HepG2 (cell line): ENCODE measurements around the gene UCHL3. TPM values are rescaled to one million over a fixed set of nuclear protein-coding genes. Genes with fewer than 3 reads are reported as not detected.

Source experiments
- ARHGAP35 ChIP-seq: sonication (generic); formaldehyde crosslinking; IDR thresholded peaks from 2 replicates; pipeline ENCODE4 v1.9.0; 2022; ENCODE audit warnings: mild to moderate bottlenecking, inconsistent platforms, moderate library complexity, missing genetic modification reagents, borderline replicate concordance
- BRCA1 ChIP-seq: sonication (generic); formaldehyde crosslinking; IDR thresholded peaks from 2 replicates; pipeline ENCODE4 v1.4.0; 2020; ENCODE audit warnings: missing genetic modification reagents
- CBX5 ChIP-seq: sonication (generic); formaldehyde crosslinking; IDR thresholded peaks from 2 replicates; pipeline ENCODE4 v1.4.0; 2020; ENCODE audit warnings: missing genetic modification reagents, borderline replicate concordance
- HOXA7 ChIP-seq: sonication (generic); formaldehyde crosslinking; IDR thresholded peaks from 2 replicates; pipeline ENCODE4 v1.8.1; 2022; ENCODE audit warnings: mild to moderate bottlenecking, missing genetic modification reagents, moderate library complexity
- KLF11 ChIP-seq: IDR thresholded peaks from 2 replicates; pipeline ENCODE4 v1.6.1; 2016; ENCODE audit warnings: missing compliant biosample characterization
- NR1H2 ChIP-seq: sonication (generic); formaldehyde crosslinking; IDR thresholded peaks from 2 replicates; pipeline ENCODE4 v1.8.1; 2022; ENCODE audit warnings: low read depth, missing genetic modification reagents, borderline replicate concordance
- SP140L ChIP-seq: sonication (generic); formaldehyde crosslinking; IDR thresholded peaks from 2 replicates; pipeline ENCODE4 v1.4.0; 2020; ENCODE audit warnings: missing genetic modification reagents, borderline replicate concordance
- TAF15 ChIP-seq: fragments of 200-400 bp; formaldehyde crosslinking; IDR thresholded peaks from one replicate; pipeline ENCODE4 v1.6.1; 2018; ENCODE audit warnings: mild to moderate bottlenecking, low read depth, low read length; ENCODE audit not compliant: poor library complexity, severe bottlenecking
- THYN1 ChIP-seq: sonication (generic); formaldehyde crosslinking; IDR thresholded peaks from 2 replicates; pipeline ENCODE4 v1.8.1; 2023; ENCODE audit warnings: low read depth, mild to moderate bottlenecking, moderate library complexity, missing genetic modification reagents, borderline replicate concordance
- ZFY ChIP-seq: sonication (generic); formaldehyde crosslinking; IDR thresholded peaks from 2 replicates; pipeline ENCODE4 v1.4.0; 2020; ENCODE audit warnings: missing genetic modification reagents
- ZNF121 ChIP-seq: sonication (generic); formaldehyde crosslinking; IDR thresholded peaks from 2 replicates; pipeline ENCODE4 v1.5.0; 2020; ENCODE audit warnings: mild to moderate bottlenecking, missing genetic modification reagents
- ZNF737 ChIP-seq: sonication (generic); formaldehyde crosslinking; IDR thresholded peaks from 2 replicates; pipeline ENCODE4 v1.5.0; 2020; ENCODE audit warnings: missing genetic modification reagents, mild to moderate bottlenecking, borderline replicate concordance
- ZNF747 ChIP-seq: sonication (generic); formaldehyde crosslinking; IDR thresholded peaks from 2 replicates; pipeline ENCODE4 v1.8.1; 2023; ENCODE audit warnings: missing genetic modification reagents, mild to moderate bottlenecking, borderline replicate concordance
- polyA plus RNA-seq, 8 experiments: library from polyadenylated mRNA; depleted of rRNA in 3 of 8; stranded (reverse) in 7 of 8; unstranded in 1 of 8; fragments of >200 nt; fragmentation: Illumina TruSeq in 4 of 8; extraction: Trizol in 4 of 8; gene quantifications; 2 replicates each; pipeline versions ENCODE4 v1.2.1 to v1.2.3, GENCODE V29; 2011 to 2016; ENCODE audit warnings: low read depth in 4 of 8, missing spikeins in 1 of 8, mixed read lengths in 1 of 8; ENCODE audit not compliant: insufficient read depth in 1 of 8
- total RNA-seq, 5 experiments: library from RNA; depleted of rRNA; stranded (reverse); fragments of >200 nt; fragmentation: Illumina TruSeq; extraction: Trizol; gene quantifications; 2 replicates each; pipeline ENCODE4 v1.2.3, GENCODE V29; 2016; ENCODE audit warnings: low read depth in 1 of 5
- TF ChIP-seq, protein P1 (sequence below): sonication (generic); formaldehyde crosslinking; IDR thresholded peaks from 2 replicates; pipeline ENCODE4 v1.4.0; 2020; ENCODE audit warnings: mild to moderate bottlenecking, missing genetic modification reagents
- TF ChIP-seq, protein P2 (sequence below): sonication (generic); formaldehyde crosslinking; IDR thresholded peaks from 2 replicates; pipeline ENCODE4 v1.4.0; 2020; ENCODE audit warnings: mild to moderate bottlenecking, missing genetic modification reagents, borderline replicate concordance

Gene UCHL3
- total and polyA plus RNA-seq, 2 of the 13 experiments (the other 11 are each of a cell fraction or from before 2014, with no cell fraction given): 36.2 to 93.3 TPM

DNA sequence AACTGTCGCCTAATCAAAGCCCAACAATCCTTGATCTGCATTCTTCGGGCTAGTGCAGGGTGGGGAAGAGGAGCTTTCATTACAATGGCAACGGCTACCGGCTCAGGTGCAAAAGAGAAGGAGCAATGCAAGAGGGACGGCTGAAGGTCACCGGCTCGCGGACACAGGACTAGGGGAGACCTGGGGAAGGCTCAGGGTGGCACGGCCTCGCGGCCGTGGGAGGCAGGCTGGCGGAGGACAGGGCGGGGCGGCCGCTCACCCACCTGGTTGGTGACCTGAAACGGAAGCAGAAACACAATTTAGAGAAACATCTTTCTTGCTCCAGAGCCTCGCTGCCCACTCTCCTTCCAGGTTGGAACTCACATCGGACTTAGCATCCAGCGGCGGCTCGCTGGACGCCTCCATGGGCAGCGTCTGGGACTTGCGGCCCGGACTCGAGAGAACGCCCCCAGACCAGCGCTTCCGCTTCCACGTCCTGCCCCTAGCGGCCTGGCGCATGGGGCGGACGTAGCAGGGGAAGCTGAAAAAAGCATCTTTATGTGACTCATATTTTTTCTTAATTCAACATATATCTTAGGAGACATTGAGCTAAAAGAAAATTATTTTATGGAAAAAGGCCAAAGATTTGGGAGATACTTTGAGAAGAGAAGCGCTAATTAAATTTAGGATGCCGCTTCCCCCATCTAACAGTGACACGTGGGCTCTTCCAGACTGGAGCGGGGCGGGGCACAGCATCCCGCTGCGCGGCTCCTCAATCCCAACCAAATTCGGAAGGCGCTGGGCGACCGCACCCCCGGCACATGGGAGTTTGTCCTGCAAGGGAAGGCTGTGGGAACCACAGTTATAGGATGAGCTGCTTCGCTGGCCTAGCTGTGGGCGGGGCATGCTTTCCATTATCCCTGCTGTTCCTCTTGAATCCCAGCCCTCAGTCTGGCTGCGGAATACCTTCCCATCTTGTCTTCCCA, 11.9 kb upstream of the UCHL3 start, which contains the start of gene COMMD6 (continued):
- TF ChIP-seq, protein P1, sequence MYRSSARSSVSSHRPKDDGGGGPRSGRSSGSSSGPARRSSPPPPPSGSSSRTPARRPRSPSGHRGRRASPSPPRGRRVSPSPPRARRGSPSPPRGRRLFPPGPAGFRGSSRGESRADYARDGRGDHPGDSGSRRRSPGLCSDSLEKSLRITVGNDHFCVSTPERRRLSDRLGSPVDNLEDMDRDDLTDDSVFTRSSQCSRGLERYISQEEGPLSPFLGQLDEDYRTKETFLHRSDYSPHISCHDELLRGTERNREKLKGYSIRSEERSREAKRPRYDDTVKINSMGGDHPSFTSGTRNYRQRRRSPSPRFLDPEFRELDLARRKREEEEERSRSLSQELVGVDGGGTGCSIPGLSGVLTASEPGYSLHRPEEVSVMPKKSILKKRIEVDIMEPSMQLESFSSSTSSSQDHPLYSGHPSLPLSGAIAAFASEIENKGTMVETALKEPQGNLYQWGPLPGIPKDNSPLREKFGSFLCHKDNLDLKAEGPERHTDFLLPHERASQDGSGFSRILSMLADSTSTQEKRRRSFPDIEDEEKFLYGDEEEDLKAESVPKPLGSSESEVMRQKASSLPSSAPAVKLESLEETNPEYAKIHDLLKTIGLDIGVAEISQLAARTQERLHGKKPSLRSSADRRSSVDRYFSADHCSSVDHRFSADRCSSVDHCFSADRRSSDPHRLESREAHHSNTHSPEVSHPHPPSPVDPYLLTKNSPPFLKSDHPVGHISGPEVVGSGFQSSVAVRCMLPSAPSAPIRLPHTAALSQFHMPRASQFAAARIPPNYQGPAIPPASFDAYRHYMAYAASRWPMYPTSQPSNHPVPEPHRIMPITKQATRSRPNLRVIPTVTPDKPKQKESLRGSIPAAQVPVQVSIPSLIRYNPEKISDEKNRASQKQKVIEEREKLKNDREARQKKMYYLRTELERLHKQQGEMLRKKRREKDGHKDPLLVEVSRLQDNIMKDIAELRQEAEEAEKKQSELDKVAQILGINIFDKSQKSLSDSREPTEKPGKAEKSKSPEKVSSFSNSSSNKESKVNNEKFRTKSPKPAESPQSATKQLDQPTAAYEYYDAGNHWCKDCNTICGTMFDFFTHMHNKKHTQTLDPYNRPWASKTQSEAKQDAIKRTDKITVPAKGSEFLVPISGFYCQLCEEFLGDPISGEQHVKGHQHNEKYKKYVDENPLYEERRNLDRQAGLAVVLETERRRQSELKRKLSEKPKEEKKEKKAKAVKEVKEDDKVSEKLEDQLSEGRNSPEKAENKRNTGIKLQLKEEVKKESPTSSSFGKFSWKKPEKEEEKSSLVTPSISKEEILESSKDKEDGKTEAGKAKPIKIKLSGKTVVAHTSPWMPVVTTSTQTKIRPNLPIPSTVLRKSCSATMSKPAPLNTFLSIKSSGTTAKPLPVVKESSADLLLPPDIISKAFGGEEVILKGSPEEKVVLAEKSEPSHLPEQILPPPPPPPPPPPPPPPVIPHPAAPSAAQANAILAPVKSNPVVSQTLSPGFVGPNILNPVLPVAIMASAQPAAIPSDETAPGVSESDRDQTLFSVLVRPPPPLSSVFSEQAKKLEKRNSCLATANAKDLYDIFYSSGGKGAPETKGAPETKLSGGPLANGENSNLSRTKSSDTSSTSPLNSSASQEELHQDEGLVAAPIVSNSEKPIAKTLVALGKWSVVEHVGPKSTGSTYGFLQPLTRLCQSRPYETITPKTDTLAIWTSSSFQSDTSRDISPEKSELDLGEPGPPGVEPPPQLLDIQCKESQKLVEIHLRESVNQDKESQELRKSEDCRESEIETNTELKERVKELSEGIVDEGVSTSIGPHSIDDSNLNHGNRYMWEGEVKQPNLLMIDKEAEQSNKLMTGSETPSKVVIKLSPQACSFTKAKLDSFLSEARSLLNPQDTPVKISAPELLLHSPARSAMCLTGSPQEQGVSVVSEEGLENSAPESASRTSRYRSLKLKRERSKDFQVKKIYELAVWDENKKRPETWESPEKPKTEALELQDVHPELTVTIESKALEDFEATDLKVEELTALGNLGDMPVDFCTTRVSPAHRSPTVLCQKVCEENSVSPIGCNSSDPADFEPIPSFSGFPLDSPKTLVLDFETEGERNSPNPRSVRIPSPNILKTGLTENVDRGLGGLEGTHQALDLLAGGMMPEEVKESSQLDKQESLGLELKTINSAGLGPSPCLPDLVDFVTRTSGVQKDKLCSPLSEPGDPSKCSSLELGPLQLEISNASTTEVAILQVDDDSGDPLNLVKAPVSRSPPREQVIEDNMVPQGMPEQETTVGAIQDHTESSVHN (CRISPR knock-in tag): no peak
- TF ChIP-seq NR1H2 (CRISPR knock-in tag): 0 out of 2 replicates have a peak, but pooled peaks have one; percentile 41
- peak; percentile 15; the same call in 1 of the 2 replicates for TF ChIP-seq CBX5 (CRISPR knock-in tag)
- TF ChIP-seq, protein P2, sequence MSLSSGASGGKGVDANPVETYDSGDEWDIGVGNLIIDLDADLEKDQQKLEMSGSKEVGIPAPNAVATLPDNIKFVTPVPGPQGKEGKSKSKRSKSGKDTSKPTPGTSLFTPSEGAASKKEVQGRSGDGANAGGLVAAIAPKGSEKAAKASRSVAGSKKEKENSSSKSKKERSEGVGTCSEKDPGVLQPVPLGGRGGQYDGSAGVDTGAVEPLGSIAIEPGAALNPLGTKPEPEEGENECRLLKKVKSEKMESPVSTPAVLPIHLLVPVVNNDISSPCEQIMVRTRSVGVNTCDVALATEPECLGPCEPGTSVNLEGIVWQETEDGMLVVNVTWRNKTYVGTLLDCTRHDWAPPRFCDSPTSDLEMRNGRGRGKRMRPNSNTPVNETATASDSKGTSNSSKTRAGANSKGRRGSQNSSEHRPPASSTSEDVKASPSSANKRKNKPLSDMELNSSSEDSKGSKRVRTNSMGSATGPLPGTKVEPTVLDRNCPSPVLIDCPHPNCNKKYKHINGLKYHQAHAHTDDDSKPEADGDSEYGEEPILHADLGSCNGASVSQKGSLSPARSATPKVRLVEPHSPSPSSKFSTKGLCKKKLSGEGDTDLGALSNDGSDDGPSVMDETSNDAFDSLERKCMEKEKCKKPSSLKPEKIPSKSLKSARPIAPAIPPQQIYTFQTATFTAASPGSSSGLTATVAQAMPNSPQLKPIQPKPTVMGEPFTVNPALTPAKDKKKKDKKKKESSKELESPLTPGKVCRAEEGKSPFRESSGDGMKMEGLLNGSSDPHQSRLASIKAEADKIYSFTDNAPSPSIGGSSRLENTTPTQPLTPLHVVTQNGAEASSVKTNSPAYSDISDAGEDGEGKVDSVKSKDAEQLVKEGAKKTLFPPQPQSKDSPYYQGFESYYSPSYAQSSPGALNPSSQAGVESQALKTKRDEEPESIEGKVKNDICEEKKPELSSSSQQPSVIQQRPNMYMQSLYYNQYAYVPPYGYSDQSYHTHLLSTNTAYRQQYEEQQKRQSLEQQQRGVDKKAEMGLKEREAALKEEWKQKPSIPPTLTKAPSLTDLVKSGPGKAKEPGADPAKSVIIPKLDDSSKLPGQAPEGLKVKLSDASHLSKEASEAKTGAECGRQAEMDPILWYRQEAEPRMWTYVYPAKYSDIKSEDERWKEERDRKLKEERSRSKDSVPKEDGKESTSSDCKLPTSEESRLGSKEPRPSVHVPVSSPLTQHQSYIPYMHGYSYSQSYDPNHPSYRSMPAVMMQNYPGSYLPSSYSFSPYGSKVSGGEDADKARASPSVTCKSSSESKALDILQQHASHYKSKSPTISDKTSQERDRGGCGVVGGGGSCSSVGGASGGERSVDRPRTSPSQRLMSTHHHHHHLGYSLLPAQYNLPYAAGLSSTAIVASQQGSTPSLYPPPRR (CRISPR knock-in tag): no peak
- no peak for TF ChIP-seq ZNF747 (CRISPR knock-in tag)
- TF ChIP-seq TAF15: no peak
- no peak for TF ChIP-seq HOXA7 (CRISPR knock-in tag)
- TF ChIP-seq ZNF737 (CRISPR knock-in tag): no peak
- TF ChIP-seq ZFY: peak; percentile 91
- TF ChIP-seq ARHGAP35: no peak
- 0 out of 2 replicates have a peak, but pooled peaks have one; percentile 8 for TF ChIP-seq ZNF121 (CRISPR knock-in tag)
- TF ChIP-seq KLF11: no peak; the same call in none of the 2 replicates
- 0 out of 2 replicates have a peak, but pooled peaks have one; percentile 18 for TF ChIP-seq BRCA1 (CRISPR knock-in tag)
- TF ChIP-seq SP140L: no peak
- TF ChIP-seq THYN1 (CRISPR knock-in tag): no peak
